GM04503 (cell line): ENCODE measurements around the gene LARGE1.

Source experiments
- DNase-seq: peaks from one replicate; pipeline ENCODE4 v3.0.0-alpha.2; 2012; ENCODE audit warnings: low read depth

The LARGE1 gene

DNA sequence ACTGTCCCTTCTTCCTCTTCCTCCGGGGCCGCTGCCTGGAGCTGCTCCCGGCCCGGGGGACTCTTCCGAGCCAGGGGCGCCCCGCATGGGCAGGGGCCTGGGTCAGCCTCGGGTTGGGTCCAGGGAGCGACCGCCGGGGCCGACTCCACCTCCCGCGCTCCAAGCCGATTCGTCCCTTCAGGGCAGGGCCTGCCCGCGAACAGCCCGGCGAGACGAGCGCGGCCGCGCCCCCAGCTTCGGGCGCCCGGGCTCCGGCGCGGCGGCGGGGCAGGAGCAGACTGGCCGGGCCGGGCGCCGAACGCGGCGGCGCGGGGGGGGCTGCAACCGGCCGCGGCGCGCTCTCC lies at the start of gene LARGE1:
LARGE1 (minus strand) TSS at position 280 of the 344 bp plus-strand sequence.
- DNase-seq, result no peak

DNA sequence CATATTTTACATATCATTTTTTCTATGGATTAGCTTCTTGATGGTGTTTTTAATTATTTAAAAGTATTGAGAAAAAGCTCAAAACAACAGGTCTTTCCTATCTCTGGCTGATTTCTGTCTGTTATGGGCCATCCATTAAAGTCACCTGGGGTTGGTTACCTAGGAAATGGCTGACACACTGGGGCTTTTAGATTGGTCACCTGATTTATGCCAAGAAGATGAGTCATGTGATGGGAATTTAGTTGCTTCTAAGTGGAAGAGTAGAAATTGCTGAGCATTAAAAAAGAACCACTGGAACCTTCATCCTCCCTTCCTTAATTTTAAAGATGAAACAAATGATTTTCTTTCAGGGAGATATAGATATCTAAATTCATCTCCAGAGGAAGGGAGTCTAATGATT lies 48.8 kb upstream of the LARGE1 start:
- DNase-seq, result no peak

GRCh38 chr22:33964121-33964520 lies 43.8 kb upstream of the LARGE1 start:
- DNase-seq, result no peak

DNA sequence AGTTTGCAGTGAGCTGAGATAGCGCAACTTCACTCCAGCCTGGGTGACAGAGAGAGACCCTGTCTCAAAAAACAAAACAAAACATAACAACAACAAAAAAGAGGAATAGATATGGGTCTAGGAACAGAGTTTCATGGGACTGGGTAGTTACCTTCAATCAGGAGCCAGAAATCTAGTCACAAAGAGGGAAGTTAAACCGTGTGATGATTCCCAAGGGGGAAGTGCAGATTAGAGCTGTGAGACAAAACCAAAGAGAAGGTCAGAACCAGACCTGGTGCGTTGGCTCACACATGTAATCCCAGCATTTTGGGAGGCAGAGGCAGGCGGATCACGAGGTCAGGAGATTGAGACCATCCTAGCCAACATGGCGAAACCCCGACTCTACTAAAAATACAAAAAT lies 42.1 kb upstream of the LARGE1 start:
- DNase-seq, result no peak

GRCh38 chr22:33958741-33959140 lies 38.5 kb upstream of the LARGE1 start:
- DNase-seq, result no peak

DNA sequence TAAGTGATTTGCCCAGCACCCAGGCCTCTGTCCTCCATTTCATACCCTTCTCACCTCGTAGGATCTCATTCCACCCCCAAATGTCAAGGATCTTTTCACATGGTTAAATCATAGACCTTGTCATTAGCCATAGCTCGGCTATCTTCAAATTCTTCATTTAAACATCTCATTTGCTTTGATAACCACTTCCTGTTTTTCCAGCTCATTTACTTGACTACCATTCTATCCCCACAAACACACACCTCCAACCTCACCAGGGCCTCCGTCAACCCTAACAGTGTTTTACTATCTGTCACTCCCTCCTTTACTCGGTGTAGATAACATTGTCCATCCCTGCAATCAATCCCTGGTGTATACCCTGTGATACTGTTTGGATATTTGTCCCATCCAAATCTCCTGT lies 36.8 kb upstream of the LARGE1 start:
- DNase-seq, result no peak

GRCh38 chr22:33952776-33953175 lies 32.5 kb upstream of the LARGE1 start:
- no peak for DNase-seq

DNA sequence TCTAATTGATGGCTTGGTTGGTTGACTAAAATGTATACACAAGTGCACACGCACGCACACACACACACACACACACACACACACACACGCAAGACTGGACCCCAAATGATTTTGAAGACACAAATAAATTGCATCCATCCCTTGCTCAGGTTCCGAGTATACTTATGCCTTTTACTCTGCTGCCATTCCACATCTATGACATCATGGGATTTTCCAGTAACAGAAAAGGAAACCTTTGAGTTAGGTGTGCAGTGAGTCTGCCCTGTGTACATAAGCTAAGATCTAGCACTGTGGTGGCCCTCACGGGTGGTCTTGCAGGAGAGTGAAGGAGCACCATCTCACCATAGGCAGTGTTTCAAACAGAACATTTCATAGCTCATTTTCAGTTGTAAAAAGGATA lies 20.5 kb upstream of the LARGE1 start:
- DNase-seq, result no peak

- DNase-seq, result no peak
Observed at GRCh38 chr22:33932997-33933396, 12.7 kb upstream of the LARGE1 start.

DNA sequence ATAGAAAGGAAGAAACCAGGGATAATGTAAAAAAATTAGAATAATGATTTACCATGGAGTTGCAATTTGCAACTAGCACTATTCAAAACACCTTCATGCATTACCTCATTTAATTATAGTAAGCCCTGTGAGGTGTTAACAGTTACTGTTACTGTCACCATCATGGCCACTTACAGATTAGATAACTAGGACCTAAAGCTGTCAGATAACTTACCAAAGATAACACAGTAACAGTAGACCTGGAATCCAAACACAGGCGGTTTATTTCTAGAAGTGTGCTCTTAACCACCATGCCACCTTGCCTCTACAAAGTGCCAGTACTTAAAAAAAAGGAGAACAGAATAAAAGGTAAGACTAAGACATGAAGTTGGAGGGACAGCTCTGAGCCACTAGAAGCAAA lies 11.1 kb upstream of the LARGE1 start:
- DNase-seq, result no peak

DNA sequence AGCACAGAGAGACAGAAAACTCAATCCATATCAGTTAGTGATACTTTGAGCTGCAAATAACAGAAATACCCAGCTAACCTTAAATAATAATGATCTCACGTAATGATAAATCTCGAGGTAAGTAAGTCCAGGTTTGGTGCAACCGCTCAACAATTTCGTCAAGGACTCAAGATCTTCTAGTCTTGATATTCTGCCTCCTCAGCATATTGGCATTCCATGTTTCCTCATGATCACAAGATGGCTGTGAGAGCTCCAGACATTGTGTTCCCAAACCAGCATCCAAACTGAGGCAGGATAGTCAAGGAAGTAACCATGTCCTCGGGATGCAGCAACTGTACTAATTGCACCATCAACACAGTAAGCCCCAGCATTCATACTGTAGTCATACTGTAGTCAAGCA lies 7.5 kb upstream of the LARGE1 start:
- DNase-seq, result no peak

- no peak for DNase-seq
Observed at GRCh38 chr22:33925194-33925593, 4.9 kb upstream of the LARGE1 start.

GRCh38 chr22:33923660-33924246 lies 3.5 kb upstream of the LARGE1 start:
- no peak for DNase-seq

GRCh38 chr22:33923033-33923432 lies 2.8 kb upstream of the LARGE1 start:
- no peak for DNase-seq

- no peak for DNase-seq
Observed at GRCh38 chr22:33922349-33922681, 2.0 kb upstream of the LARGE1 start.

DNA sequence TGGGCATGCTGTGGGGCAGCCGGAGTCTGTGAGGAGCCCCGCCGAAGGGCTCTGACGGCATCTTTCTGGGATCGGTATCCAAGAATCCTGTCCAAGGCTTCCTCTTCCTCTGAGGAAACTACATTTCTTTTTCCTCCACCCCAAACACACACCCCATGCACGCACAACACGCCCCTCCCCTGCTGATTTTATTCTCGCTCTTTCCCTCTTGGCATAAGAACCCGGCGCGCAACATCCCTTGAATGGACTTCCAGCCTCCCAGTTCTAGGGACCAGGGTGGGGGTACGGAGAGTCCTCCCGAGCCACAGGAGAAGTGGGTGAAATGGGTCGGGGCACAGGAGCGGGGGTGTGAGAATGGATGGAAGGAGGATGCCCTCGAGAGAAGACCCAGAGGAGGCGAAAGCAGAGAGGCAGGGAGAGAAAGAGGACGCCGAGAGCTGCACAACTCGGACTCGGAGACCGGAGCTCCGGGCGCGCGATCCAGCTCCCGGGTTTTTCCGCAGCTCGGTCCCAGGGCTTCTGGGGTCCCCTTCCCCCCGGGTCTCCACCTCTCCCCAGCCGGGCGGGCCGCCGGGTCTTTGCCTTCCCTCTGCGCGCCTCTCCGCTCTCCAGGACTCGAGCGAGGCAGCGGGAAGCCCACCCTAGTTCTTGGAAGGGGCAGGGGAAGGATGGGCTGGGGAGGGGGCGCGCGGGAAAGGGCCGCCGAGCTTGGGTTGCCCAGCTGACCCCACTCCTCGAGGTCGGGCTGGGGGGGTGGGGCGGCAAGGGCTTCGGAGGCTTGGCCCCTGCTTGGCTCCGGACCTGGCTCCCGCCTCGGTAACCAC lies 1.5 kb upstream of the LARGE1 start:
- no peak for DNase-seq

DNA sequence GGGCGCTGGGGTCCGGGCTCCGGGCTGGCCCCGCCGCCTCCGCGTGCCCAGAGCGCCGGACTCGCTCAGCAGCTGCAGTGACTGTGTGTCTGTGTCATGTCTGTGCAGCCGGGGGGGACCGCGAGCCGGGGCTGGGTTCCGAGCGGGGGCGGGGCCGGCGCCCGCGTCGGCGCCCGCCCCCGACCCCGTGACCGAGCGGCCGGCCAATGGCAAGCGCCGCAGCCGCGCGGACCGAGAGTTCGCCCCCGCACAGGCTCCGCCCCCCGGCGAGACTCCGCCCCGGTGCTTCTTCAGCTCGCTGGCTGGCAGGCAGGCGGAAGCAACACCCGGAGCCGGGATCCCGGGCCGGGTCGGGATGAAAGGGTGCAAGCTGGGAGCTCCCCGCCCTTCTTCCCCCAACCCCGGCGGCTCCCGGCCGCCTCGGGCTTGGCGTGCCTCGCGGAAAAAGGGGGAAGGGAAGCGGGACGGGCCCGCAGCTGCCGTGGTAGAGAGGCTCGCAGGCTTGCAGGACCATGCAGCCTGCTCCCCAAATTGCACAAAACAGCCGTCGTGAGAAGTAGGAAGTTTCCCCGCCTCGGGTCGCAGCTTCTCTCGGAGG lies 750 bp upstream of the LARGE1 start:
- peak; percentile 68 for DNase-seq

- no peak for DNase-seq
Observed at GRCh38 chr22:33919391-33920196, 682 bp downstream of the LARGE1 start.

DNA sequence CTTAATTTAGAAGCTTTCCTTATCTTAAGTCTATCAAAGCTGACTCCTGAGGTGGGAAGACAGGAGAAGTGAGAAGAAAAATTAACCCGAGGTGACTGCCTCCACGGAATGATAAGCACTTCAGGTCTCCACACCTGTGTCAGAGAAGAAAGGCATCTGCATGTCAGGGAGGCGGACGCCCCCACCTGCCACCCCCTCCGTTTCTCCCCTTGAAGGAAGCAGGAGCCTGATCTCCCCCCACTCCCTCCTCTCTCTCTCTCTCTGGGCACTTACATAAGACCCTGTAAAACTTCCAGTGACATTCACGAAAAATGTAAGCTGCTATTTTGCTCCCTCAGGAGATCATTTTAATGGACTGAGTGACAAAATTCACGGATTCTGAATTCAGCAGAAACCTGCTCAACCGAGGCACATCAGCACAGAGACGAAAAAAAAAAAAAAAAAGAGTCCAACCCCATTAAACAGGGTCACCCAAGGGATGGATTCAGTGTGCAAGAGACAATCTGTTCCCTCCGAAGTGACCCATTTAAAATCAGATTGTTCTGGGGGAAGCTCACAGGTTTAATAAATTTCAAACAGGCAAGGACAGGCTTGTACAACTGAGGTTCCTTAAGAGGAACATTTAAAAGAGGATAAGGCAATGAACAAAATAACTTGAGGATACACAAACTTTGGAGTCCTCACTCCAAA lies 1.5 kb downstream of the LARGE1 start:
- no peak for DNase-seq

- no peak for DNase-seq
Observed at GRCh38 chr22:33917744-33918406, 2.4 kb downstream of the LARGE1 start.

DNA sequence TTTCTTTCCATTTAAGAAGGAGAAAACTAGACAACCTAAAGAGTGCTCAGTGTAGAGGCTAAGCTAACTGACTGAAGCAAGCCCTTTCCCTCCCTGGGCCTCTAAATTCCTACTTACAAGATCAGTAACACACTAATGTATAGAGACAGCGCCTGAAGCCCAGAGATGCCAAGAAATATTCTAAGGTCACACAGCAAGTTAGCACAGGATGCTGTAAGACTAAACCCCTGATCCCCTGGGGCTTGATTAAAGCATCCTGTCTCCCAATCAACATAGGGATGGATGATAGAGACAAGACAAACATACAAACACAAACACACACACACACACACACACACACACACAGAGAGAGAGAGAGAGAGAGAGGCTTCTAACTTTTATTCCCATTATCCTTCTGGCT lies 5.6 kb downstream of the LARGE1 start:
- no peak for DNase-seq

DNA sequence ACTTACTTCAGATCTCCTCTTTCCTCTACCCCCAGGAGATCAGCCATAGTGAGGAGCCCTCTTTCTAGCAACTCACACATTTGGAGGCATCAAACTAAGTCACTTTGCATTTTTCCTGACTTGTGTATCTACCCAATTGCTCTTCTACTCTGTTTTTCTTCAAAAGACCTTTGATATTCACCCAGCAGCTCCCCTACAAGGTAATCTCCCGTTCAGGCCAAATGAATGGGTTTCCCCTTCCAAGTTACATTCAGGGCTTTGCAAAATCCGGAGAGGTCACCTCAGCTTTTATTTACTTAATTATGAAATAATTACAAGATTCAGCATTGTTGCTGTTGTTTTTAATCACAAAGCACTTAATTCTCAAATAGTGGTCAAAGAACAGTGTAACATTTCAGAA lies 6.1 kb downstream of the LARGE1 start:
- DNase-seq, result no peak
